ENCODE results near the gene ERN1. TPM values are rescaled to one million over a fixed set of nuclear protein-coding genes. Genes with fewer than 3 reads are reported as not detected.

ERN1 gene
- total RNA-seq, 1 experiment from 2014 or later, result 6.5 TPM

- ATAC-seq (no peak), DNase-seq (ENCODE audit: low spot score) (no peak)
- Mint-ChIP-seq H3K4me3 (no peak overlapping the region), H3K36me3 (no peaks in the 10 kb centered on the region; the same call in 1 of the 2 replicates), H3K9me3 (no peaks in the 10 kb centered on the region), H3K27ac (no peak overlapping the region), H3K4me1 (peaks cover 21% of the 10 kb centered on the region), H3K27me3 (ENCODE audit: low read depth) (no peaks in the 10 kb centered on the region)
- ChIA-PET POLR2A (no interaction called here), CTCF (interaction anchor here (8.0 kb wide), 1 partner anchor 74 kb away, joined by 364 read pairs; the partner anchor contains the start of gene ERN1)
- no peak for TF ChIP-seq SOX15 (CRISPR knock-in tag; IDR thresholded peaks at IDR 0.05)
- TF ChIP-seq ZNF121 (CRISPR knock-in tag; IDR thresholded peaks at IDR 0.05), result no peak
- TF ChIP-seq ZMAT4 (CRISPR knock-in tag; IDR thresholded peaks at IDR 0.05), result no peak
- no peak for TF ChIP-seq ZSCAN18 (CRISPR knock-in tag; IDR thresholded peaks at IDR 0.05)
- no peak for TF ChIP-seq FOXK1 (CRISPR knock-in tag; IDR thresholded peaks at IDR 0.05)
- TF ChIP-seq FOXJ3 (CRISPR knock-in tag; IDR thresholded peaks at IDR 0.05; ENCODE audit: borderline replicate concordance), result no peak
- no peak for TF ChIP-seq USF2 (CRISPR knock-in tag; IDR thresholded peaks at IDR 0.05)
- TF ChIP-seq STAT6 (CRISPR knock-in tag; conservative IDR thresholded peaks at IDR 0.05; ENCODE audit: low read depth), result no peak
- TF ChIP-seq ZNF532 (CRISPR knock-in tag; IDR thresholded peaks at IDR 0.05; ENCODE audit: borderline replicate concordance), result no peak
- TF ChIP-seq AR (CRISPR knock-in tag; IDR thresholded peaks at IDR 0.05), result no peak
- TF ChIP-seq CREM (CRISPR knock-in tag; IDR thresholded peaks at IDR 0.05), result no peak
- TF ChIP-seq NR1H2 (CRISPR knock-in tag; IDR thresholded peaks at IDR 0.05), result no peak
- no peak for TF ChIP-seq KAT7 (CRISPR knock-in tag; IDR thresholded peaks at IDR 0.05; ENCODE audit: borderline replicate concordance)
Observed at GRCh38 chr17:64058621-64059020, 71.3 kb downstream of the ERN1 start.

Measured in WTC11 (cell line).